Aortic smooth muscle cell (primary cell): Measurements from ENCODE around the gene PRICKLE2. TPM values are rescaled to one million over a fixed set of nuclear protein-coding genes. Genes with fewer than 3 reads are reported as not detected.

Experiments used
- total RNA-seq: library from RNA; depleted of rRNA; stranded (reverse); fragments of >200 nt; gene quantifications from 2 replicates; pipeline ENCODE4 v1.2.3, GENCODE V29; 2014

PRICKLE2 gene, protein sequence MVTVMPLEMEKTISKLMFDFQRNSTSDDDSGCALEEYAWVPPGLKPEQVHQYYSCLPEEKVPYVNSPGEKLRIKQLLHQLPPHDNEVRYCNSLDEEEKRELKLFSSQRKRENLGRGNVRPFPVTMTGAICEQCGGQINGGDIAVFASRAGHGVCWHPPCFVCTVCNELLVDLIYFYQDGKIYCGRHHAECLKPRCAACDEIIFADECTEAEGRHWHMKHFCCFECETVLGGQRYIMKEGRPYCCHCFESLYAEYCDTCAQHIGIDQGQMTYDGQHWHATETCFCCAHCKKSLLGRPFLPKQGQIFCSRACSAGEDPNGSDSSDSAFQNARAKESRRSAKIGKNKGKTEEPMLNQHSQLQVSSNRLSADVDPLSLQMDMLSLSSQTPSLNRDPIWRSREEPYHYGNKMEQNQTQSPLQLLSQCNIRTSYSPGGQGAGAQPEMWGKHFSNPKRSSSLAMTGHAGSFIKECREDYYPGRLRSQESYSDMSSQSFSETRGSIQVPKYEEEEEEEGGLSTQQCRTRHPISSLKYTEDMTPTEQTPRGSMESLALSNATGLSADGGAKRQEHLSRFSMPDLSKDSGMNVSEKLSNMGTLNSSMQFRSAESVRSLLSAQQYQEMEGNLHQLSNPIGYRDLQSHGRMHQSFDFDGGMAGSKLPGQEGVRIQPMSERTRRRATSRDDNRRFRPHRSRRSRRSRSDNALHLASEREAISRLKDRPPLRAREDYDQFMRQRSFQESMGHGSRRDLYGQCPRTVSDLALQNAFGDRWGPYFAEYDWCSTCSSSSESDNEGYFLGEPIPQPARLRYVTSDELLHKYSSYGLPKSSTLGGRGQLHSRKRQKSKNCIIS
- total RNA-seq, result 20.2 and 21.8 TPM in 2 replicates

DNA sequence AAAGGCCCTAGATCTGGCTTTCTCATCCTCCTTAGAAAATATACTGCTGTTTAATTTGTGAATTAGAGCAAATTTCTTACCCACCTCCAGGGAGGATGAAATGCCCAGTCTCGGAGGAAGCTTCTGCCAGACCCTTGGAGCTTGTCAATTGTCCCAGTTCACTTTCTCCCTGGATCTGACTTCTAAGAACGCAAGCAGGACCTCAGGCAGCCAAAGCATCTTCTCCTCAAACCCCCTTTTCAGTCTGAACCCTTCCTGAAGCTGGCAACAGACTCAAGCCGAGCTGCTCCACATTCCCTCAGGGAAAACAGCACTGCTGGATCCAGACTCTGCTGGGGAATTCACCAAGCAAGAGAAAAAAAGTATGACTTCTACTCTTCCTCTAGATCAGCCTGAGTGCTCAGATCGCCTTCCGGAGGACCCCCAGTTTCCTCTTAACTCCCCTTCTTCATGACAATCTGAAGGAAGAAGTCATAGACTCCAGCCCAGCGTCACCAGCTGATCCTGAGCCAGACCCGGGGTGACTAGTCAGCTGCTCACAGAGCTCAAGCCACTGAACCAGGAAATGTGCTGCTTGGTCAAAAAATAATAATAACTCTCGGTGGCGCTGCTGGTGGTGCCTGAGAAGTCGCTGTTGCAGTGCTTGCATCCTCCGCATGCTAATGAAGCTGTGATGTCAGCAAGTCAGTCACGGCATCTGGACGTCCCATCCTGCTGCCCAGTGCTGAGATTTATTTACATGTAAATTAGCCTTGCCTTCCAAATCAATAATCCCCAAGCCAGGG, at the start of gene PRICKLE2:
Gene PRICKLE2, minus strand, starts transcription at position 641 of the 785 bp plus-strand sequence. CDS start 26,539 bp downstream, outside the sequence.

Other genes starting within 250 kb of the PRICKLE2 start
- gene PSMD6, start 202.0 kb downstream of the PRICKLE2 start, total RNA-seq, result 105 and 108 TPM in 2 replicates